Activated CD4-positive, CD25-positive, alpha-beta regulatory T cell (primary cell): ENCODE results near the gene GNGT1.

Experiments
- DNase-seq, 4 experiments: peaks; one replicate each; lab custom pipeline; 2025; lab: John Stamatoyannopoulos, UW

GNGT1 gene

GRCh38 chr7:93906267-93906666 is at the start of gene GNGT1:
TSS of gene GNGT1 (plus strand) at chr7:93906567. CDS start at chr7:93906747, 180 bp downstream.
- DNase-seq = no peak

GRCh38 chr7:93858857-93859256 is 47.5 kb upstream of the GNGT1 start:
- DNase-seq = no peak

- DNase-seq = no peak
Observed at GRCh38 chr7:93860261-93860660, 46.1 kb upstream of the GNGT1 start.

GRCh38 chr7:93861325-93861949 is 44.9 kb upstream of the GNGT1 start:
- DNase-seq = no peak

- DNase-seq = no peak
Observed at GRCh38 chr7:93862651-93863050, 43.7 kb upstream of the GNGT1 start.

GRCh38 chr7:93866886-93867285 is 39.5 kb upstream of the GNGT1 start:
- no peak for DNase-seq

- DNase-seq = no peak
Observed at GRCh38 chr7:93873998-93874574, 32.3 kb upstream of the GNGT1 start.

GRCh38 chr7:93877742-93878141 is 28.6 kb upstream of the GNGT1 start:
- no peak for DNase-seq

GRCh38 chr7:93879356-93879755 is 27.0 kb upstream of the GNGT1 start:
- no peak for DNase-seq

- DNase-seq = no peak
Observed at GRCh38 chr7:93882468-93882867, 23.9 kb upstream of the GNGT1 start.

GRCh38 chr7:93883078-93883916 is 23.1 kb upstream of the GNGT1 start:
- no peak for DNase-seq

- DNase-seq = no peak
Observed at GRCh38 chr7:93883917-93884345, 22.4 kb upstream of the GNGT1 start.

- no peak for DNase-seq
Observed at GRCh38 chr7:93884541-93884940, 21.8 kb upstream of the GNGT1 start.

- no peak for DNase-seq
Observed at GRCh38 chr7:93889261-93889660, 17.1 kb upstream of the GNGT1 start.

- no peak for DNase-seq
Observed at GRCh38 chr7:93890041-93890463, 16.3 kb upstream of the GNGT1 start.

GRCh38 chr7:93890464-93891068 is 15.8 kb upstream of the GNGT1 start, which contains the start of gene TFPI2:
TSS of gene TFPI2 (minus strand) at chr7:93890753. CDS start at chr7:93890678, 75 bp downstream.
- no peak for DNase-seq

GRCh38 chr7:93894426-93894825 is 11.9 kb upstream of the GNGT1 start:
- DNase-seq = no peak

GRCh38 chr7:93894966-93895640 is 11.3 kb upstream of the GNGT1 start:
- no peak for DNase-seq

GRCh38 chr7:93895859-93896600 is 10.3 kb upstream of the GNGT1 start:
- DNase-seq = no peak

GRCh38 chr7:93897680-93898079 is 8.7 kb upstream of the GNGT1 start:
- DNase-seq = no peak

- DNase-seq = no peak
Observed at GRCh38 chr7:93902777-93903423, 3.5 kb upstream of the GNGT1 start.
